GM19238 (cell line): ENCODE measurements around the gene PDE4DIP.
"Not testable (repeated sequence)": the region's sequence is repeated elsewhere in the genome, so short reads cannot be mapped to it uniquely, and the experiment has no call there.

ENCODE experiments used
- DNase-seq: peaks from one replicate; pipeline ENCODE4 v3.0.0; 2011; ENCODE audit warnings: low spot score; ENCODE audit not compliant: insufficient read length

PDE4DIP gene

DNA sequence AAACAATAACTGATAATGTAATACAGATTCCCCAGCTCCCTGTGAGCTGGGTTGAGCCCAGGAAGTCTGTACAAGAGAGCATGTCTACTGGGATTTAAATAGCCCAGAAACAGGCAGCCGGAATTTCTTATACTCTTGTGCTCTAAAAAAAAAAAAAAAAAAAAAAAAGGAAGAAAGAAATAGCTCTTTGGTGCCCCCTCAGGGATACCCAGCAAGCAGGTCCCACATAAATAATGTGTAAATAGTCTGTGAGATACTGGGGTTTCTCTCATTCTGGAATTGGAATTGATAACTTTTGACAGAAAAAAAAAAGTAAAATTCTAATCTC is 25.4 kb downstream of the PDE4DIP start:
- DNase-seq, result not testable (repeated sequence)

GRCh38 chr1:148874408-148875388 is 30.5 kb downstream of the PDE4DIP start:
- not testable (repeated sequence) for DNase-seq

DNA sequence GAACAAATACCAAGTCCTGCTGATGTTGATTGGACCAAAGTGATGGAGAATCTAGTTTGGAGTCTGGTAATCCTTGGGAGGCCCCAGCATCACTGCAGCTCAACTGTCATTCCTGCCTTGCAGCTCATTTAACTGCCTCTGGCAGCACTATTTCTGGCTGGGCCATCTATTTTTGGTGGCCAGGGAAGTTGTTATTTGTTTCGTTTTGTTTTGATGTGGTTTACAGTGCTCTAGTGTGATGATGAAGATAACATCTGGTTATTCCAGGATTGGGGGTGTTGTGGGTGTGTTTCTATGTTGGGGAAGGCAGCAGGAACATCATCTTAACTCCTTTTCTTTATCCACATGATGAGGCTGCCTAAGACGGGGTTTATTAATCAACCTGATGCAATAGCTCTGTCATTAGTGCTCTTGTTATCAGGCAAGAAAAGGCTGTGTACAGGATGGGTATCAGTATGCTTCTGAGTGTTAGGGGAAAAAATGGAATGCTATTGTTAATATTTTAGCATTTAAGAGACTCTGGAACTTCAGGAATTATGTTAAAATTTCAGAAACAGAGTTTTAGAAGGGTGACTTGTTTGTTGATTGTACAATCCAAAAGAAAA is 35.7 kb downstream of the PDE4DIP start:
- DNase-seq, result not testable (repeated sequence)

- DNase-seq, result not testable (repeated sequence)
Observed at GRCh38 chr1:148881261-148881660, 37.0 kb downstream of the PDE4DIP start.

- not testable (repeated sequence) for DNase-seq
Observed at GRCh38 chr1:148885219-148885618, 41.0 kb downstream of the PDE4DIP start.

DNA sequence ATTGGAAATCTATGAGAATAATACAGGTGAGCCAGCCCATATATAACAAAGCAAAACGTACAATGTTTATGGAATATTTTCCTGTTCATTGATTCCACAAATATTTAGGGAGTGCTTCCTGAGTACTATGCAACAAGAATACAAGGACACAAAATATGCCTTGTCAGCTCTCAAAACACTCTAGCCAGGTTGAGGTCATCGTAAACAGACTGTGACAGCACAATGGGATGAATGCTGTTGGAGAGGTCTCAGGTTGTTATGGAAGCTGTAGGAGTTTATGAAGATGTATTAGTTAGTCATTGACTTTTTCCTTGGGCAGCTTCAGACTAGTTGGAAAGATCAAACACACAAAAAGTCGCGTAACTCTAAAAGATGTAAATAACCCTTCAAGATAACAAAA is 42.1 kb downstream of the PDE4DIP start:
- DNase-seq, result not testable (repeated sequence)

DNA sequence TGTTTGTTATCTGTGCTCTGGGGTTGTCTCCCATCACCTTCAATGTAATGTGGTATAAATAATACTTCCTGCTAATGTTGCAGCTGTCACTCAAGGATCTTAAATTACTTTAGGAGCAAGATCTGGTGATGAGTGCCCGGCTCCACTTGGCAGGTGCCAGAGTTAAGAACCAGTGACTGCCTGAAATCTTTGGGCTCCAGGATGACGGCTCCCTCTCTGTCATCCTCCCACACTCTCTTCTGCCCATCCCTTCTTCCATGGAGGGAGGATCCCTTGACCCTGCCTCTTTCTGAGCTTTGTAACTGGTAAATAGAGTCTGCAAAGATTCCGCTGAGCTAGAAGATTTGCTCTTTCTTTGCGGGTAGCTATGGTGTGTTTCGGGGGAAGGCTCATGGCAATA is 44.4 kb downstream of the PDE4DIP start:
- not testable (repeated sequence) for DNase-seq

DNA sequence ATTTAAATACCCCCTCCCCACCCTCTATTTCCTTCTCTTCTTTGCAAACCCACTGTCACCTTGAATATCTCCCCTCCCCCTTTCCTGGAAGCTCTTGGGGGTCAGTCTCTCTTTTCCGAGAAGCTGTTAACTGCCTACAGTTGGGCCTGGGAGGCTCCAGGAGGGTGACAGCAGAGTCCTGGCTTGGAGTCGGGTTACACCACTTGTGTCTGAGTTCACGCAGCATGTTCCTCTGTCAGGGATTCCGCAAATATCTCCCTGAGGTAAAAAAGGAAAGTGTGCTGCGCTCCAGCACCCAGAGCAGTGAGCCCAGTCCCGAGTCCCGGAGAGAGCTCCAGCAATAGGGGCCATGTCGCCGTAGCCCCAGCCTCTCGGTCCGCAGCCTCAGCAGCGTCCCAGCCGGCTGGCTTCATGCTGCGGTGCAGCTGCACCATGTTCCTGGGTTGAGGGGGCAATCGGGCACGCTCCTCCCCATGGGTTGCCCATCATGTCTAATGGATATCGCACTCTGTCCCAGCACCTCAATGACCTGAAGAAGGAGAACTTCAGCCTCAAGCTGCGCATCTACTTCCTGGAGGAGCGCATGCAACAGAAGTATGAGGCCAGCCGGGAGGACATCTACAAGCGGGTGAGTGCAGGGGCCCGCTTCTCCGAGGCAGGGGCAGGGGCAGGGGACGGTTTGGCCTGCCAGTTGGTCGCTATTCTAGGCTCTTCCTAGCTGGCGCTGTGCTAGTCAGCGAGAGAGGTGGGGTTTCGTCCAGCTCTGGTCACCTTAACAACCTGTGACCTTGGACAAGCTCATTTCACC is 45.2 kb downstream of the PDE4DIP start:
- DNase-seq, result not testable (repeated sequence)

DNA sequence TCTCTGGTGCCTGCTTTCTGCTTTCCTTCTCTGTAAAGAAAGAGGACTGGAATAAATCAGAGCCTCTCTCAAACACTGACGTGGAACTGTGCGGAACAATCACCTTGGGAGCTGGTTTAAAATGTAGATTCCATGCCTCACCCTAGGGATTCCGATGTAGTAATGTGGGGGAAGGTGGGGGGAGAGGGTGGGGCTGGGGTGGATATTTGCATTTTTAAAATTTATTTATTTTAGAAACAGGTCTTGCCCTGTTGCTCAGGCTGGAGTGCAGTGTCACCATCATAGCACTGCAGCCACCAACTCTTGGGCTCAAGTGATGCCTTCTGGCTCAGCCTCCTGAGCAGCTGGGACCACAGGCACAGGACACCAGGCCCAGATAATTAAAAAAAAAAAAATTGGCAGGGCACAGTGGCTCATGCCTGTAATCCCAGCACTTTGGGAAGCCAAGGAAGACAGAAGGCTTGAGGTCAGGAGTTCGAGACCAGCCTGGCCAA is 45.9 kb downstream of the PDE4DIP start:
- not testable (repeated sequence) for DNase-seq

- not testable (repeated sequence) for DNase-seq
Observed at GRCh38 chr1:148894360-148895352, 50.4 kb downstream of the PDE4DIP start.

- not testable (repeated sequence) for DNase-seq
Observed at GRCh38 chr1:148900026-148900425, 55.8 kb downstream of the PDE4DIP start.

GRCh38 chr1:148900691-148901090 is 56.5 kb downstream of the PDE4DIP start:
- not testable (repeated sequence) for DNase-seq

DNA sequence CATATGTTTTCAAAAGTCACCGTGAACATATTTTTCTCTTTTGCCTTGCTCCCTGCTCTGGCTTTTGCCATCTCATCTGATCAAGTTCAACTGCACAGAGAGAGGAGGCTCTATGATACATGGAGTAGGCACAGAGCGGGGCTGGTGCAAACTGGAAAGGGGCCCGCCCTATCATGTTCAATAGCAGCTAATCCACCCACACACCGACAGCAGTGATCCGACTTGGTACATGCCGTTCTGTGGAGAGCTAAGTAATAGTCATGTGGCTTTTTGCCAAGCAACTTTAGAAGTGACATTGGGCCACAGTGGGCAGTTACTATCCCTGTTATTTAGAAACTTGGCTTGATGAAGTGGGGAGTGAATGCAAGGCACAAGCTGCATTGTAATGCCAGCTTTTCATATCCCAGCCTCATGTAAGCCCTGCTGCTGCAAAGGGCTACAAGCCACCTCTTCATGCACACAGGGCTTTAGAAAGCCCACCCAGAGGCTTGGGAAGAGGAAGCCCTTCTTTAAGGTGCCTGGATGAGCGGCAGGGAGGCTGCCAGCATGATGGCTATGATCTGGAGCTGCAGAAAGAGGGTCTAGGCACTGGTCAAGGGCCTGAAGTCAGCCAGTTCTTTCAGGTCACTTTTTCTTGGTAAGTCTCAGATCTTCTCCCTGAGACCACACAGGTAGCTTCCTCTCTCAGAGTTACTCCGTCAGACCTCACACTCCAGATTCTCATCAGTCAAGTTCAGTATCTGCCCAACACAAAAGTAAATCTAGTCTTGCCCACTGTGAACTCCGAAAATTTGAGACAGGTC is 57.1 kb downstream of the PDE4DIP start:
- not testable (repeated sequence) for DNase-seq

GRCh38 chr1:148901953-148902341 is 57.7 kb downstream of the PDE4DIP start:
- not testable (repeated sequence) for DNase-seq

GRCh38 chr1:148909219-148909826 is 65.1 kb downstream of the PDE4DIP start:
- DNase-seq, result not testable (repeated sequence)

GRCh38 chr1:148911303-148911928 is 67.2 kb downstream of the PDE4DIP start:
- DNase-seq, result not testable (repeated sequence)

DNA sequence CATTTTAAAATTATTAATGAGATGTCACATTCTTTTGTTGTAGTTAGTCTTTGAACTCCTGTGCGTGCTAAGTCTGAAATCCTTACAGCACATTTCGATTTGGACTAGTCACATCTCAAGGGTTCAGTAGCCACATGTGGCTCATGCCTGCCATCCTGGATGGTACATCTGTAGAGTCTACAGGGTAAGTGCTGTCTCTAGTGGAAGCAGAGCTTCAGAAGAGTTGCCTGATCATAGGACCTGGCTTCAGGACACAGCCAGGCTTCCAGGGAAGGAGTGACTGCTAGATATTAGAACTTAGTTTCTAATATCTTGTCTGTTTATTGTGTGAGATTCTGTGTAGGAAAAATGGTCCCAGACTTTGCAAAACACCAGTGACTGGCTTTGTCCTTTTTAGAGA is 72.0 kb downstream of the PDE4DIP start:
- DNase-seq, result not testable (repeated sequence)

DNA sequence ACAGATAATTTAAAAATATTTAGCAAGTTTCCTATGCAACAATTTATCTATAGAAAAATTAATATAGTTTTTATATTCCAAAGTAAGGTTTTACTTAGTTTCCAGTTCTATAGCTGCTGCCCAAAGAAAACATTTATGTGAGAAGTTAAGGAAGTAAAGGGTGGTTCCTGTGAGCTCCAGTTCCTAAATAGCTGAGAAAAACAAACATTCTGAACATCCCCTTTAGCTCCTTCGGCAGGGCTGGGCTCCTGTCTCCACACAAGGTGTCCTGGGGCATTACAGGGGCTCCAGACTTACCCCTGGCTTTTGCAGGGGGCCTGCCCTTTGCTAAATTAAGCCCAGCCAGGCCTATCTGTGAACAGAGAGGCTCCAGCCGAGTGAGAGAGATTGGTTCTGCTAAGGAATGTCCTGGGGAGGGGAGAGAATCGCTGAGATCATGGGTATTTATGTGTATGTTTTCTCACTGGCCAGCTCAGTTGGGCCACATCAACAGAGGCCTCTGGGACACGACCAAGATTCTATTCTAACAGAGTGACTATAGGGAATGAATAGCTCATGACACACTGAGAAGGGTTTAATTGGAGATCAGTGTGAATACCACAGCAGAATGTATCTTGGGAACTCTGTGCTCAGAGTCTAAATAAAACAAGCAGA is 72.6 kb downstream of the PDE4DIP start:
- DNase-seq, result not testable (repeated sequence)
